T-helper 22 cell (primary cell): ENCODE measurements around the gene CEND1.
A peak's percentile ranks its signal among the peaks of the same experiment; 100 is the strongest.

ENCODE experiments used
- DNase-seq: peaks from one replicate; pipeline ENCODE4 v3.0.0-alpha.2; 2020; ENCODE audit warnings: low read depth

The CEND1 gene

GRCh38 chr11:789943-790342 is at the start of gene CEND1:
Gene CEND1, minus strand, starts transcription at chr11:790090. Its CDS starts 1,514 bp downstream, at chr11:788576.
- DNase-seq: no peak

- no peak for DNase-seq
These were observed 49.4 kb upstream of the CEND1 start for GRCh38 chr11:839280-839623.

GRCh38 chr11:838441-839279 is 48.8 kb upstream of the CEND1 start:
- DNase-seq: no peak

DNA sequence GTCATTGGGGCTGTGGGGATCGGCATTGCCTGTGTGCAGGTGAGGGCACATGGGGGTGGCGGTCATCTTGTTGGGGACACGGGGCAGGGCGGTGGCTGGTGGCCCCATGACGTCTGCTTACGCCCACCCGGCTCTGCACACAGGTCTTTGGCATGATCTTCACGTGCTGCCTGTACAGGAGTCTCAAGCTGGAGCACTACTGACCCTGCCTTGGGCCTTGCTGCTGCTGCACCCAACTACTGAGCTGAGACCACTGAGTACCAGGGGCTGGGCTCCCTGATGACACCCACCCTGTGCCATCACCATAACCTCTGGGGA is 48.1 kb upstream of the CEND1 start:
- DNase-seq: no peak

DNA sequence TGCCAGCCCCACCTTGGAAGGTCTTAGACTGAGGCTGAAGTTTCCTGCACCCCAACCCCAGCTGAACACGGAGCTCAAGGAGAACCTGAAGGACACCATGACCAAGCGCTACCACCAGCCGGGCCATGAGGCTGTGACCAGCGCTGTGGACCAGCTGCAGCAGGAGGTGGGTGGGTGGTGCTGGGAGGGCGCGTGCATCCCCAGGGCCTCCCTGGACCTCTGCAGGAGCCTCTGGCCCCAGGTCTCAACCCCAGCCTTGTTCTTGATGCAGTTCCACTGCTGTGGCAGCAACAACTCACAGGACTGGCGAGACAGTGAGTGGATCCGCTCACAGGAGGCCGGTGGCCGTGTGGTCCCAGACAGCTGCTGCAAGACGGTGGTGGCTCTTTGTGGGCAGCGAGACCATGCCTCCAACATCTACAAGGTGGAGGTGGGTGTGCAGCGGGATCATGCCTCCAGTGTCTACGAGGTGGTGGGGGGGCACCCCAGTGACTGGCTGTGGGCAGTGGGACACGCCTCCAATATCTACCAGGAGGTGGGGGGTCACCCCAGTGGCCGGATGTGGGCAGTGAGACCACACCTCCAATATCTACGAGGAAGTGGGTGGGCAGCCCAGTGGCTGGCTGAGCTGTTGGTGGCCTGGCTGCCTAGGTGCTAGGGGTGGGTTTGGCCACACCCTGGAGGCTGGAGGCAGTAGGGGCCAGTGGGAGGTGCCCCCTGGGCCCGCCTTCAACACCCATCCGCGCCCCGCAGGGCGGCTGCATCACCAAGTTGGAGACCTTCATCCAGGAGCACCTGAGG is 47.5 kb upstream of the CEND1 start:
- DNase-seq: no peak

DNA sequence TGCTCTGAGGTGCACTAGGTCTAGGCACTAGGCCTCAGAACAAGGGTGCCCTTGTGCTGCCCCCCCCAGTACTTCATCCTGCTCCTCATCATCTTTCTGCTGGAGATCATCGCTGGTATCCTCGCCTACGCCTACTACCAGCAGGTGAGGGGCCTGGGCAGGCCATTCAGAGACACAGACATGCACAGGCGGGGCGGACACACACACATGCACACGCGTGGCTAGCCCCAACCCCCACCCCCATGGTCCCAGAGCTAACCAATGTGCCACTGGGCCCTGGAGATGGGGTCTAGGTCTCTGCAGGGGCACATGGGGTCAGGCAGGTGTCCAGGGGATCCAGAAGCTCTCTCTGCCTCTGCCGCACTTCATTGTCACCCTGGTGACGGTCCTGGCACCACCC is 46.8 kb upstream of the CEND1 start:
- no peak for DNase-seq

GRCh38 chr11:836274-836673 is 46.4 kb upstream of the CEND1 start:
- no peak for DNase-seq

GRCh38 chr11:834371-835316 is 44.8 kb upstream of the CEND1 start:
- DNase-seq: no peak

DNA sequence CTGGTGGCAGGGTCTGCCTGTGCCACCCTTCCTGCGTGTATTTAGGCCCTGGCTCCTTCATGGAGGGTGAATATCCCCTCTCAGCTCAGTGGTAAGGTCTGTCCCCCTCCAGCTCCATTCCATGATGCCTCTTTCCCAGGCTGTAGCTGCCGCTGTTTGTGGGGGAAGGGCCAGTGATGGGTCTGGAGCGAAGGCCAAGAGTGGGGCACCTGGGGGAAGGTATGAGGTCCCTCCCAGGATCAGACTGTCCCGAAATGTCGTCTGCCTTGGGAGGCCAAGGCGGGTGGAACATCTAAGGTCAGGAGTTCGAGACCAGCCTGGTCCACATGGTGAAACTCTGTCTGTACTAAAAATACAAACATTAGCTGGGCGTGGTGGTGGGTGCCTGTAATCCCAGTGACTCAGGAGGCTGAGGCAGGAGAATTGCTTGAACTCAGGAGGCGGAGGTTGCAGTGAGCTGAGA is 44.0 kb upstream of the CEND1 start:
- no peak for DNase-seq

- peak; percentile 37 for DNase-seq
These were observed 43.4 kb upstream of the CEND1 start for GRCh38 chr11:833114-833791.

DNA sequence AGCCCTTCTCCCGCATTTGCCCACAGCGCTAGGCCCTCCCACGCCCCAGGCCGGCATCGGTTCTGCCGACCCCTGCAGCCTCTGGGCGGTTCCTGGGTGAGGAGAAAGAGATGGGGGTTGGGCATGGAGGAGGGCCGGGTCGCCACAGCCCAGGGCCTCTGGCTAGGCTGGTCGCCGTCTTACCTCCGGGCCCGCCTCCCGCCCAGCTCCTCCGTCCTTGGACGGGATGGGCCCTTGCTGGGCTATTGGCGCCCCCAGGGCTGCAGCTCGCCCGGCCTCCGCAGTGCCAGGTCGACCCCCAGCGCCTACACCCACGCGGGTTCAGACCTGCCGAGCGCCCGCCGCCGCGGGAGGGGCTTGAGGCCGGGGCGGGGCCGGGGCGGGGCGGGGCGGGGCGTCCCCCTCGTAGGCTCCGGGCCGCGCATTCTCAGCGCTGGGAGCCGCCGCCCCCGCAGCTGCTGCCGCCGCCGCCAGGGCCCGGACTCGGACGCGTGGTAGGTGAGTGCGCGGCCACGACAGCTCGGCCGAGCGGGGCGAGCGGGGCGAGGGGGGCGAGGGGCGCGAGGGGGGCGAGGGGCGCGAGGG is 42.7 kb upstream of the CEND1 start, which contains the start of gene CD151:
CD151 (plus strand) TSS at position 424 of the 585 bp plus-strand sequence. CDS start 3,118 bp downstream, outside the sequence.
- no peak for DNase-seq

GRCh38 chr11:831961-832528 is 42.2 kb upstream of the CEND1 start:
- no peak for DNase-seq

GRCh38 chr11:831118-831864 is 41.4 kb upstream of the CEND1 start:
- DNase-seq: no peak

GRCh38 chr11:830295-831117 is 40.6 kb upstream of the CEND1 start:
- peak; percentile 52 for DNase-seq

DNA sequence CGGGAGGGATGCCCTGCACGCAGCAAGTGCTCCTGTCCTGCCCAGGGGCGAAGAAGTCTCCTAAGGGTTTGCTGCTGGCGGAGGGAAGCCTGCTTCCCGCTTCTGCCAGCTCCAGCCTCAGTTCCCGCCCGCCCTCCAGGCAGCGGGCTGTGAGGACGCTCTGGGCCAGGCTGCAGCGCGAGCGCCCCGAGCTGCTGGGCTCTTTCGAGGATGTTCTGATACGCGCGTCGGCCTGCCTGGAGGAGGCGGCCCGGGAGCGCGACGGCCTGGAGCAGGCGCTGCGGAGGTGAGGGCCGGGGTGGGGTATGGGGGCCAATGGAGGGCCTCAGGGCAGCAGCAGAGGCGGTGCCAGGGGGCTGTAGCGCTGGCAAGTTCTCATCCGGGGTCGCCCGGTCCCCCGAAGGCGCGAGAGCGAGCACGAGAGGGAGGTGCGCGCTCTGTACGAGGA is 40.0 kb upstream of the CEND1 start:
- DNase-seq: no peak

DNA sequence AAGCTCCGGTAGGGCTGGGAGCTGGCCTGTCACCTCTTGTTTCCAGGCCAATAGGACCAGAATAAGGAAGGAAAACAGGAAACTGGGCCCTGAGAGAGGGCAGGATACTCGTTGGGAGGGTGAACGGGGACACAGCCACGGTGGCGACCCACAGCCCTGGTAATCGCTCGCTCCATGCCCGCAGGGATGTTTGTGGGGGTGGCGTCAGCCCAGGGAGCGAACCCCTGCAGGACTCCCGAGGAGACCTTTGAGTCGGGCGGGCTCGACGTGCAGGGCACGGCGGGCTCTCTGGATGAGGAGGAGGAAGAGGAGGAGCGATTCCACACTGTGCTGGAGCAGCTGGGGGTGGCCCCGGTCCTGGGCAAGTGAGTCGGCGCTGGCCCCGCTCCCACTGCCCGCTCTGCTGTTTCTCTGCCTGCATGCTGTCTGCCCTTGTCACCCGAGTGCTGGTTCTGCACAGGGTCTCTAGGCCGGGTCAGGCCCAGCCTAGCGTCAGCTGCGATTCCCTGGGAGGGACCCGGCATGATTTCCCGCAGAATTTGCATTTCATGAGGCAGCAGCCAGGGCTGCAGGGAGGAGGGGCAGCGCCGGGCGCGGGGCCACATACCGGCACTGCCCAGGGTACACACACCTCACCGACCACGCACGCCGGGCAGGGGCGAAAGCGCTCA is 39.4 kb upstream of the CEND1 start:
- DNase-seq: no peak

DNA sequence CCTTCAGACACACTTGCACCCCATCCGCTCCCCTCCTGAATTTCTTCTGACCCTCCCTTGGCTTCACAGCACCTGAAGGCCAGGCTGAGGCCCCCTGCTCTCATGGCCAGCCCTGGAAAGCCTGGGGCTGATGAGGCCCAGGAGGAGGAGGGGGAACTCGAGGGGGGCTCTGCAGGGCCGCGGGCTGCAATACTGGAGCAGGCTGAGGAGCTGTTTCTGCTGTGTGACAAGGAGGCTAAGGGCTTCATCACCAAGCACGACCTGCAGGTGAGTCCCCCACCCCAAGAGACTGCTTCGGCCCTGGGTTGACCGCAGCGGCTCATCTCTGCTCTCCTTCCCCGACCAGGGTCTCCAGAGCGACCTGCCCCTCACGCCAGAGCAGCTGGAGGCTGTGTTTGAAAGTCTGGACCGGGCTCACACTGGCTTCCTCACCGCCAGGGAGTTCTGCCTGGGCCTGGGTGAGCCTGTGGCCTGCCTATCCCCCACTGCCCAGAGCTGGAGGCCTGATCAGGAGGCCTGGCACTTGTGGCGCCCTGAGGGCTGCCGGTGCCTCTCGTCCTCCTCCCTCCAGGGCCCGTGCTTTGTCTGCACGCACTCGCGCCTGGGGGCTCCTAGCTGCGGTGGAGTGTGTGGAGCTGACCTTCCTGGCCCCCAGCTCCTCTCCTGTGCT is 38.8 kb upstream of the CEND1 start:
- DNase-seq: no peak

DNA sequence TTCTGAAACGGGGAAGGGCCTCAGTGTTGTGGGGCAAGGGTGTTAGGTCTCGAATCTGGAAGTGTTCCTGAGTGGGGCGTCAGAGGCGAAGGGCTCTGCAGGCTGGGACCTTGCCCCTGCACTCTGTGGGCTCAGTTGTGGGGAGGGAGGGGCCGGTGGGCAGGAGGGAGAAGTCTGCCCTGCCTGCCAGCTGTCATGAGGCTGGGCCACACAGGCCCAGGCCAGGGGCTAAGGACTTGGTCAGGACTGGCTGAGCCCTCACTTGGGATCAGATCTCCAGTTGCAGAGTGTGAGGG is 38.0 kb upstream of the CEND1 start, which contains the start of gene CRACR2B:
CRACR2B (plus strand) TSS at position 23 of the 296 bp plus-strand sequence. CDS start 689 bp downstream, outside the sequence.
- no peak for DNase-seq
